ENCODE measurements around the gene RNASE12. TPM values are rescaled to one million over a fixed set of nuclear protein-coding genes. Genes with fewer than 3 reads are reported as not detected.

The RNASE12 gene
- total and polyA plus RNA-seq, 9 of the 15 experiments (the other 6 are each of a cell fraction or from before 2014, with no cell fraction given) = 0.24 TPM; not detected in 8

- Histone ChIP-seq H3K9ac (ENCODE audit: insufficient read depth in 1 of 2, low read depth in 2 of 2, low read length in 2 of 2) (peak overlapping the region in 1 of 2 experiments; percentile 79; a peak in 1 of 4 replicates), H3K4me1 (replicated peaks in 1 of 2; ENCODE audit: control insufficient read depth in 2 of 2, insufficient read depth in 2 of 2, low read length in 2 of 2) (peaks cover 5 to 7% of the 10 kb centered on the region in 2 experiments; a peak in 4 of 5 replicates), H4K20me1 (replicated peaks; ENCODE audit: control insufficient read depth, insufficient read depth, low read length) (peaks cover 6% of the 10 kb centered on the region; the same call in 1 of the 2 replicates), H3K79me2 (ENCODE audit: control insufficient read depth, insufficient read depth, low read length) (no peaks in the 10 kb centered on the region), H3K9me1 (ENCODE audit: control insufficient read depth, insufficient read depth, low read length) (no peaks in the 10 kb centered on the region), H3K4me3 (peak overlapping the region; percentile 40), H3K4me2 (ENCODE audit: insufficient read depth, low read length) (peak overlapping the region; percentile 78), H3K9me3 (replicated peaks; ENCODE audit: control insufficient read depth, insufficient read depth, low read depth, low read length) (no peaks in the 10 kb centered on the region), H3K27ac (ENCODE audit: extremely low read depth, low read depth, low read length) (no peak overlapping the region), H3K27me3 (ENCODE audit: control insufficient read depth in 2 of 2, insufficient read depth in 2 of 2, low read length in 2 of 2) (peaks cover 4 to 5% of the 10 kb centered on the region in 2 experiments; a peak in 1 of 5 replicates), H2AFZ (ENCODE audit: low read depth, low read length) (peak overlapping the region; percentile 58; the same call in 1 of the 2 replicates), H3K36me3 (ENCODE audit: control insufficient read depth, insufficient read depth, low read length) (no peaks in the 10 kb centered on the region)
- intact Hi-C loops (cut with micrococcal nuclease) = loop anchor here (1.0 to 2.0 kb wide), 2 partner anchors 8 to 50 kb away; no protein-coding TSS in a partner anchor
- in situ Hi-C loops (cut with MboI) = loop anchor here (5.0 kb wide), 1 partner anchor 49 kb away; the partner anchor contains the start of gene RNASE4
- ATAC-seq (peak; percentile 85), FAIRE-seq (peak; percentile 93), DNase-seq (ENCODE audit: extremely low read depth in 1 of 4, low spot score in 3 of 4) (peak; percentile 70 to 91 (median 82))
- TSS peak; percentile 100 for BruUV-seq (replicated peaks)
- 19% methylated on average over 41 of the region's 45 CpGs for WGBS (ENCODE audit: insufficient coverage, low coverage, missing lambda C conversion rate)
- CTCF ChIA-PET (ENCODE audit: low intra/inter-chr PET ratio) = interaction anchor here (0.6 kb wide), 1 partner anchor 26 kb away, joined by 5 read pairs; no protein-coding TSS in a partner anchor
- POLR2A ChIA-PET = no interaction called here
- TF ChIP-seq CBX5 (IDR thresholded peaks at IDR 0.05; ENCODE audit: borderline replicate concordance, low read depth) = no peak
- no peak for TF ChIP-seq C11orf30 (IDR thresholded peaks at IDR 0.05; ENCODE audit: low read depth)
- TF ChIP-seq SAP30 (IDR thresholded peaks at IDR 0.05; ENCODE audit: borderline replicate concordance, insufficient read depth, low read depth, low read length, poor library complexity, severe bottlenecking) = no peak
- no peak for TF ChIP-seq CEBPZ (IDR thresholded peaks at IDR 0.05; ENCODE audit: borderline replicate concordance, low read depth, low read length)
- TF ChIP-seq SIN3B (IDR thresholded peaks at IDR 0.05; ENCODE audit: low read depth) = no peak
- peak; percentile 24 for TF ChIP-seq MEIS2 (IDR thresholded peaks at IDR 0.05; ENCODE audit: partially characterized antibody)
- no peak for TF ChIP-seq NFYB (IDR thresholded peaks at IDR 0.05; ENCODE audit: extremely low read depth, insufficient read length)
- no peak for TF ChIP-seq RHOXF2B (CRISPR knock-in tag; conservative IDR thresholded peaks at IDR 0.05)
- TF ChIP-seq RERE (CRISPR knock-in tag; IDR thresholded peaks at IDR 0.05; ENCODE audit: borderline replicate concordance) = no peak
- TF ChIP-seq RBM39 (optimal IDR thresholded peaks at IDR 0.05; ENCODE audit: low read depth, low read length) = no peak
- no peak for TF ChIP-seq PRPF4 (IDR thresholded peaks at IDR 0.05; ENCODE audit: insufficient read depth, low read depth, low read length, poor library complexity, severe bottlenecking)
These were observed 41.9 kb upstream of the RNASE12 start for GRCh38 chr14:20632831-20633691.

All from K562 (cell line).